ENCODE data around the gene TMEM89. TPM values are rescaled to one million over a fixed set of nuclear protein-coding genes. Genes with fewer than 3 reads are reported as not detected.
A peak's percentile ranks its signal among the peaks of the same experiment; 100 is the strongest.

TMEM89 gene
- total and polyA plus RNA-seq, 2 of the 13 experiments (the other 11 are each of a cell fraction or from before 2014, with no cell fraction given) = 0.31 to 0.59 TPM

DNA sequence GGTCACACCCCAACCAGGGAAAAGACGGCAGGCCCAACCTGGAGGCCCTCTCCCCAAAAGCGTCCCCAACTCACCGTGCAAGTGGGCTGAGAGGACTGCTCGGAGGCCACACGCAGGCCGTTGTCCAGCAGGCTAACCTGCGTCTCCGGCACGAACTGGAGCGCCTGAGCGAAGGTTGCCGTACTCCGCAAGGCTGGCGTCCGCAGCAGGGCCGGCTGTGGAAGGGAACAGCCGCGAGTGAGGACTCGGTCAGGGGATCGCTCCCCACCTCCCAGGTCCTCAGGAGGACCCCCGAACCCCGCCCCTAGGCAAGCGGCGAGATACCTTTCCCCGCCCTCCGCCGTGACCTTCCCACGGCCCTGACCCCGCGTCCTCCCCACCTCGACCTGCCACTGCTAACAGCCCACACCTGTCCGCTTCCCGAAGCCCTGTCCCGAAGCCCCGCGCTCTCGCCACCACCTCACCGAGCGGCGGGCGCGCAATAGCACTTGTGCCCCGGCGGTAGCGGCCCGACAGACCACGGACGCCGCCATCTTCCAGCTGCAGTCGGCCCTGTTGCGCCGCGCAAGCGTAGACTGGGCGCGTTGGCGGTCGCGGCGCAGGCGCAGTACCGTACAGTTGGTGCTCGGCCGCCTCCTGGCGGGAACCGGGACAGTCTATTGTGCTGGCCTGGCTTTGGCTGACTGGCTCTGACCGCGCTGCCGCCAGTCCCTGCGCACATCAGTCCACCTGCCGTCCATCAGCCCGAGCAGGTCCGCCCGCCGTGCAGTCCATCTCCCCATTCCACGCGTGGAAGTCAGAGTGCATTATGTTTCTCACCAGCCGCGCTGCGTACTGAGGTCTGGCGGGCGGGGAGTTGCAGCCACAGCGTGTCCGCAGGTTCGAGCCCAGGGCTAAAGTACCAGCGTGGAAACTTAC lies 12.2 kb downstream of the TMEM89 start, which contains the start of gene UQCRC1 (continued):
- TF ChIP-seq, protein P1, sequence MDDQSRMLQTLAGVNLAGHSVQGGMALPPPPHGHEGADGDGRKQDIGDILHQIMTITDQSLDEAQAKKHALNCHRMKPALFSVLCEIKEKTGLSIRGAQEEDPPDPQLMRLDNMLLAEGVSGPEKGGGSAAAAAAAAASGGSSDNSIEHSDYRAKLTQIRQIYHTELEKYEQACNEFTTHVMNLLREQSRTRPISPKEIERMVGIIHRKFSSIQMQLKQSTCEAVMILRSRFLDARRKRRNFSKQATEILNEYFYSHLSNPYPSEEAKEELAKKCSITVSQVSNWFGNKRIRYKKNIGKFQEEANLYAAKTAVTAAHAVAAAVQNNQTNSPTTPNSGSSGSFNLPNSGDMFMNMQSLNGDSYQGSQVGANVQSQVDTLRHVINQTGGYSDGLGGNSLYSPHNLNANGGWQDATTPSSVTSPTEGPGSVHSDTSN (CRISPR knock-in tag; IDR thresholded peaks at IDR 0.05; ENCODE audit: borderline replicate concordance) = no peak
- peak; percentile 97 for TF ChIP-seq ZNF333 (CRISPR knock-in tag; IDR thresholded peaks at IDR 0.05; ENCODE audit: borderline replicate concordance)
- TF ChIP-seq NR2C2 (CRISPR knock-in tag; IDR thresholded peaks at IDR 0.05; ENCODE audit: borderline replicate concordance) = peak; percentile 93
- no peak for TF ChIP-seq PHF5A (CRISPR knock-in tag; IDR thresholded peaks at IDR 0.05; ENCODE audit: low read depth, unreplicated experiment)
- TF ChIP-seq ZNF430 (CRISPR knock-in tag; IDR thresholded peaks at IDR 0.05) = peak; percentile 40; the same call in 1 of the 2 replicates
- TF ChIP-seq, protein P2, sequence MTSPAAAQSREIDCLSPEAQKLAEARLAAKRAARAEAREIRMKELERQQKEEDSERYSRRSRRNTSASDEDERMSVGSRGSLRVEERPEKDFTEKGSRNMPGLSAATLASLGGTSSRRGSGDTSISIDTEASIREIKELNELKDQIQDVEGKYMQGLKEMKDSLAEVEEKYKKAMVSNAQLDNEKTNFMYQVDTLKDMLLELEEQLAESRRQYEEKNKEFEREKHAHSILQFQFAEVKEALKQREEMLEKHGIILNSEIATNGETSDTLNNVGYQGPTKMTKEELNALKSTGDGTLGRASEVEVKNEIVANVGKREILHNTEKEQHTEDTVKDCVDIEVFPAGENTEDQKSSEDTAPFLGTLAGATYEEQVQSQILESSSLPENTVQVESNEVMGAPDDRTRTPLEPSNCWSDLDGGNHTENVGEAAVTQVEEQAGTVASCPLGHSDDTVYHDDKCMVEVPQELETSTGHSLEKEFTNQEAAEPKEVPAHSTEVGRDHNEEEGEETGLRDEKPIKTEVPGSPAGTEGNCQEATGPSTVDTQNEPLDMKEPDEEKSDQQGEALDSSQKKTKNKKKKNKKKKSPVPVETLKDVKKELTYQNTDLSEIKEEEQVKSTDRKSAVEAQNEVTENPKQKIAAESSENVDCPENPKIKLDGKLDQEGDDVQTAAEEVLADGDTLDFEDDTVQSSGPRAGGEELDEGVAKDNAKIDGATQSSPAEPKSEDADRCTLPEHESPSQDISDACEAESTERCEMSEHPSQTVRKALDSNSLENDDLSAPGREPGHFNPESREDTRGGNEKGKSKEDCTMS (CRISPR knock-in tag; conservative IDR thresholded peaks at IDR 0.05) = no peak
- TF ChIP-seq, protein P3, sequence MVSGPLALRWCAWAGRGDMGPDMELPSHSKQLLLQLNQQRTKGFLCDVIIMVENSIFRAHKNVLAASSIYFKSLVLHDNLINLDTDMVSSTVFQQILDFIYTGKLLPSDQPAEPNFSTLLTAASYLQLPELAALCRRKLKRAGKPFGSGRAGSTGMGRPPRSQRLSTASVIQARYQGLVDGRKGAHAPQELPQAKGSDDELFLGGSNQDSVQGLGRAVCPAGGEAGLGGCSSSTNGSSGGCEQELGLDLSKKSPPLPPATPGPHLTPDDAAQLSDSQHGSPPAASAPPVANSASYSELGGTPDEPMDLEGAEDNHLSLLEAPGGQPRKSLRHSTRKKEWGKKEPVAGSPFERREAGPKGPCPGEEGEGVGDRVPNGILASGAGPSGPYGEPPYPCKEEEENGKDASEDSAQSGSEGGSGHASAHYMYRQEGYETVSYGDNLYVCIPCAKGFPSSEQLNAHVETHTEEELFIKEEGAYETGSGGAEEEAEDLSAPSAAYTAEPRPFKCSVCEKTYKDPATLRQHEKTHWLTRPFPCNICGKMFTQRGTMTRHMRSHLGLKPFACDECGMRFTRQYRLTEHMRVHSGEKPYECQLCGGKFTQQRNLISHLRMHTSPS (CRISPR knock-in tag; IDR thresholded peaks at IDR 0.05; ENCODE audit: low read depth) = peak; percentile 59; the same call in 1 of the 2 replicates
- TF ChIP-seq NFKB2 (CRISPR knock-in tag; IDR thresholded peaks at IDR 0.05; ENCODE audit: borderline replicate concordance) = peak; percentile 42; the same call in 1 of the 2 replicates
- TF ChIP-seq, protein P4, sequence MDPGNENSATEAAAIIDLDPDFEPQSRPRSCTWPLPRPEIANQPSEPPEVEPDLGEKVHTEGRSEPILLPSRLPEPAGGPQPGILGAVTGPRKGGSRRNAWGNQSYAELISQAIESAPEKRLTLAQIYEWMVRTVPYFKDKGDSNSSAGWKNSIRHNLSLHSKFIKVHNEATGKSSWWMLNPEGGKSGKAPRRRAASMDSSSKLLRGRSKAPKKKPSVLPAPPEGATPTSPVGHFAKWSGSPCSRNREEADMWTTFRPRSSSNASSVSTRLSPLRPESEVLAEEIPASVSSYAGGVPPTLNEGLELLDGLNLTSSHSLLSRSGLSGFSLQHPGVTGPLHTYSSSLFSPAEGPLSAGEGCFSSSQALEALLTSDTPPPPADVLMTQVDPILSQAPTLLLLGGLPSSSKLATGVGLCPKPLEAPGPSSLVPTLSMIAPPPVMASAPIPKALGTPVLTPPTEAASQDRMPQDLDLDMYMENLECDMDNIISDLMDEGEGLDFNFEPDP (CRISPR knock-in tag; conservative IDR thresholded peaks at IDR 0.05) = no peak
- TF ChIP-seq SRY (CRISPR knock-in tag; IDR thresholded peaks at IDR 0.05) = peak; percentile 91
- TF ChIP-seq, protein P5, sequence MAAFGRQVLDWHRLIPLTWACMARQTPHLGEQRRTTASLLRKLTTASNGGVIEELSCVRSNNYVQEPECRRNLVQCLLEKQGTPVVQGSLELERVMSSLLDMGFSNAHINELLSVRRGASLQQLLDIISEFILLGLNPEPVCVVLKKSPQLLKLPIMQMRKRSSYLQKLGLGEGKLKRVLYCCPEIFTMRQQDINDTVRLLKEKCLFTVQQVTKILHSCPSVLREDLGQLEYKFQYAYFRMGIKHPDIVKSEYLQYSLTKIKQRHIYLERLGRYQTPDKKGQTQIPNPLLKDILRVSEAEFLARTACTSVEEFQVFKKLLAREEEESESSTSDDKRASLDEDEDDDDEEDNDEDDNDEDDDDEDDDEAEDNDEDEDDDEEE (CRISPR knock-in tag; IDR thresholded peaks at IDR 0.05) = peak; percentile 44
- peak; percentile 85 for TF ChIP-seq DR1 (CRISPR knock-in tag; IDR thresholded peaks at IDR 0.05)
- peak; percentile 86; the same call in 1 of the 2 replicates for TF ChIP-seq ZNF749 (CRISPR knock-in tag; IDR thresholded peaks at IDR 0.05; ENCODE audit: borderline replicate concordance)
- TF ChIP-seq ZNF713 (CRISPR knock-in tag; IDR thresholded peaks at IDR 0.05) = 0 out of 2 replicates have a peak, but pooled peaks have one; percentile 55
- TF ChIP-seq, protein P6, sequence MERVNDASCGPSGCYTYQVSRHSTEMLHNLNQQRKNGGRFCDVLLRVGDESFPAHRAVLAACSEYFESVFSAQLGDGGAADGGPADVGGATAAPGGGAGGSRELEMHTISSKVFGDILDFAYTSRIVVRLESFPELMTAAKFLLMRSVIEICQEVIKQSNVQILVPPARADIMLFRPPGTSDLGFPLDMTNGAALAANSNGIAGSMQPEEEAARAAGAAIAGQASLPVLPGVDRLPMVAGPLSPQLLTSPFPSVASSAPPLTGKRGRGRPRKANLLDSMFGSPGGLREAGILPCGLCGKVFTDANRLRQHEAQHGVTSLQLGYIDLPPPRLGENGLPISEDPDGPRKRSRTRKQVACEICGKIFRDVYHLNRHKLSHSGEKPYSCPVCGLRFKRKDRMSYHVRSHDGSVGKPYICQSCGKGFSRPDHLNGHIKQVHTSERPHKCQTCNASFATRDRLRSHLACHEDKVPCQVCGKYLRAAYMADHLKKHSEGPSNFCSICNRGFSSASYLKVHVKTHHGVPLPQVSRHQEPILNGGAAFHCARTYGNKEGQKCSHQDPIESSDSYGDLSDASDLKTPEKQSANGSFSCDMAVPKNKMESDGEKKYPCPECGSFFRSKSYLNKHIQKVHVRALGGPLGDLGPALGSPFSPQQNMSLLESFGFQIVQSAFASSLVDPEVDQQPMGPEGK (CRISPR knock-in tag; IDR thresholded peaks at IDR 0.05) = peak; percentile 65
- 0 out of 2 replicates have a peak, but pooled peaks have one; percentile 29 for TF ChIP-seq ZNF550 (CRISPR knock-in tag; IDR thresholded peaks at IDR 0.05; ENCODE audit: borderline replicate concordance)
